Mucosa of gallbladder (tissue), 1 donor: Measurements from ENCODE around the gene OR51F1. TPM values are rescaled to one million over a fixed set of nuclear protein-coding genes. Genes with fewer than 3 reads are reported as not detected.
"Not testable (repeated sequence)": the region's sequence is repeated elsewhere in the genome, so short reads cannot be mapped to it uniquely, and the experiment has no call there.

ENCODE experiments used
- DNase-seq: peaks from one replicate; pipeline ENCODE4 v3.0.0-alpha.2; 2020; ENCODE audit warnings: low spot score
- total RNA-seq: library from RNA; stranded (reverse); gene quantifications from one replicate; pipeline ENCODE4 v1.2.1, GENCODE V29; 2021
- donor health status: DM: no; HTN: no; CAD: no.

Gene OR51F1, protein sequence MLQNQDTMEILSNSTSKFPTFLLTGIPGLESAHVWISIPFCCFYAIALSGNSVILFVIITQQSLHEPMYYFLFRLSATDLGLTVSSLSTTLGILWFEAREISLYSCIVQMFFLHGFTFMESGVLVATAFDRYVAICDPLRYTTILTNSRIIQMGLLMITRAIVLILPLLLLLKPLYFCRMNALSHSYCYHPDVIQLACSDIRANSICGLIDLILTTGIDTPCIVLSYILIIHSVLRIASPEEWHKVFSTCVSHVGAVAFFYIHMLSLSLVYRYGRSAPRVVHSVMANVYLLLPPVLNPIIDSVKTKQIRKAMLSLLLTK
- not detected for total RNA-seq

GRCh38 chr11:4769838-4770237 lies at the start of gene OR51F1:
TSS of gene OR51F1 (minus strand) at chr11:4769938. CDS start at chr11:4769938, 0 bp downstream.
- no peak for DNase-seq

- DNase-seq: no peak
Measured at GRCh38 chr11:4809246-4809645, 39.5 kb upstream of the OR51F1 start.

- DNase-seq: no peak
Measured at GRCh38 chr11:4808476-4808875, 38.7 kb upstream of the OR51F1 start.

DNA sequence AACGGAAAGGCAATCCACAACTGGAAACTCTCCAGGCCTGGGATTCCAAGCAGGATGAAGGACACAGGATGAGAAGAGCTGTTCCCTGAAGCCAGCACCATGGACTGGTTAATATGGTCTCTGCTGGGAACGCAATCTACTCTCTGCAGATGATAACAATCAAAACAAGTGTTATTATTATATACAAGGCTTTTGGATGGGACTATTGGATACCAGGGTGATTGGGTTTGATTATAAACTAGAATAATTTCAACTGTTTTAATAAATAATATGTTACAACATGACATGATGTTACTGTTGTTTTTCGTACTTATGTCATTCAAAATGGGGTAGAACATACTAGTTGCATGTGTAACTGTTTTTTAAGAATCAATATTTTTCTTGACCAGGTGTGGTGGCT lies 34.5 kb upstream of the OR51F1 start, which contains the start of gene OR52R1:
OR52R1 (minus strand) TSS at position 101 of the 400 bp plus-strand sequence; CDS start at position 101, 0 bp downstream.
- DNase-seq: no peak

GRCh38 chr11:4801316-4801715 lies 31.6 kb upstream of the OR51F1 start:
- DNase-seq: not testable (repeated sequence)

- no peak for DNase-seq
Measured at GRCh38 chr11:4798427-4799183, 28.9 kb upstream of the OR51F1 start.

GRCh38 chr11:4797206-4797605 lies 27.5 kb upstream of the OR51F1 start:
- DNase-seq: no peak

- DNase-seq: no peak
Measured at GRCh38 chr11:4782454-4782853, 12.7 kb upstream of the OR51F1 start.

DNA sequence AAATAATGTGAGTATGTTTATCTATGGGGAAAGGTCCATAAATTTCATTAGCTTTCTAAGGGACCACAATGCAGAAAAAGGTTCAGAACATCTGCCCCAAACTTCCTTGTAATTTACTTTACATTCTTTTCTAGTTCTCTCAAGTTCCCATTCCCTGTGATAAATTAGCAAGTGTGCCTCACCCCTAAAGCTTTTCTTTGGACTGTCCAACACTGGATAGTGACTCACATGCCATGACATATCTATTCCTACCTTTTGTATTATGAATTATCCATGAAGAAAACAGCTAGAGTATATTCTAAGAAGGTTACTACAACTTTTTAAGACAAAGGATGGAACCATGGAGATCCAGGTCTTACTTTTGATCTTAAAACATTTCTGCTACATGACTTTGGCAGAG lies 1.6 kb downstream of the OR51F1 start:
- DNase-seq: no peak

DNA sequence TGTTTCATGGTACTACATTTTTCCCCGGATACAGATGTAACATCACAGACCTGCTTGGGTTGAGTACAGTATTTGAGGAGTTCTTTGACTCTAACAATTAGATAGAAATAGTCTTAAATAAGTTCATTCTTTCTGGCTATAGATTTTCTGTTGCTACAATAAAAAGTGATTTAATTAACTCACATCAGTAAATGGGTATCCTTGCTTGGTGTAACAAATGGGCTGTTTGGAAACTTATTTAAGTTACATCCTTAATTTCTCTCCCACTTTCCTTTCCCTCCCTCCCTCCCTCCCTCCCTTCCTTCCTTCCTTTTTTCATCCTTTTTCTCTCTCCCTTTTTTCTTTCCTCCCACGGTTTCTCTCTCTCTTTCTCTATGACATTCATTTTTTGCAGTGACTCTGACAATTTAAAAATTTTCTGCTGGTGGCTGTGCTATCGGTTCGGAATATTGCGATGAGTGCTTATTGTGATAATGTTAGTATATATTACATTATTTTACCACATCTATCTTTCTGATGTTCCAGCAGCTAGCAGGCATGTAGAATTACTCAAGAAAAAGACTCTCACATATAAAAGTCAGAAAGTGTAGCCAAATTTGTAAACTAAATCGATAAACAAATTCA lies 3.2 kb downstream of the OR51F1 start:
- DNase-seq: no peak

DNA sequence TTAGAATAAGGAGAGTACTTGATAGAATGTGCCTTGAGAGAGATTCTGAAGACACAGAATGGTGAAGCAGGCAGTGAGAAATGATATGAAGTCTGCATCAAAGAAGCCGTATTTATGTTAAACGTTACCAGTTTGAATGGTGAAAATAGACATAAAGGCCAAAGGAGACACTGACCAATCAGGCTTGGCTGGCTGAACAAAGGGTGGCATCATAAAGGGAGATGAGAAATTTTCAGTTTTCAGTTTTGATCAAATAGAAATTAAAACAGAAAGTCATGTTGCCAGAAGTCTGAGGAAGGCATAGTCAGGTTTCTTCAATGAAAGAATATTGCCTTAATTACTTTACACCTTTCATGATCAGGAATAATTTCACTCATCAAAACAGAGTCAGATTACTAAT lies 6.6 kb downstream of the OR51F1 start:
- DNase-seq: no peak

GRCh38 chr11:4751201-4751600 lies 18.5 kb downstream of the OR51F1 start:
- DNase-seq: no peak

DNA sequence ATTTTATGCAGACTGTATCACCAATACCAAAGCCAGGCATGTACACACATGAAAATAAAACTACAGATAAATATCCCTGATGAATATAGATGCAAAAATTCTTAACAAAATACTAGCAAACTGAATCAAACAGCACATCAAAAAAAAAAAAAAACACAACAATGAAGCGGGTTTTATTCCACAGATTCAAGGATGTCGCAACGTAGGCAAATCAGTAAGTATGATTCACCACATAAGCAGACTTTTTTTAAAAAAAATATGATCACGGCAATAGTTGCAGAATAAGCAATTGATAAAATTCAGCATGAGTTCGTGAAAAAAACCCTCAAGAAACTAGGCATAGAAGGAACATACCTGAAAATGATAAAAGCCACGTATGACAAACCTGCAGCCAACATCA lies 21.3 kb downstream of the OR51F1 start:
- DNase-seq: no peak

- DNase-seq: no peak
Measured at GRCh38 chr11:4740735-4741134, 29.0 kb downstream of the OR51F1 start.

GRCh38 chr11:4727171-4727570 lies 42.6 kb downstream of the OR51F1 start:
- DNase-seq: no peak

- DNase-seq: not testable (repeated sequence)
Measured at GRCh38 chr11:4722616-4723534, 46.9 kb downstream of the OR51F1 start.

Other genes with a start within 250 kb of the OR51F1 start
- not detected for gene OR52M1, start 224.7 kb downstream of the OR51F1 start, total RNA-seq
- gene OR52I2, start 188.2 kb downstream of the OR51F1 start, total RNA-seq: not detected
- gene OR52I1, start 175.9 kb downstream of the OR51F1 start, total RNA-seq: not detected
- gene TRIM68, start 161.7 kb downstream of the OR51F1 start, total RNA-seq: 24.6 TPM
- not detected for gene OR51D1, start 132.5 kb downstream of the OR51F1 start, total RNA-seq
- 0.37 TPM for gene OR51E1, start 126.0 kb downstream of the OR51F1 start, total RNA-seq
- gene OR51E2, start 72.1 kb downstream of the OR51F1 start, total RNA-seq: 0.63 TPM
- not detected for gene MMP26, start 65.2 kb downstream of the OR51F1 start, total RNA-seq
- gene OR52R1, start 34.4 kb upstream of the OR51F1 start, total RNA-seq: not detected
- gene OR51F2, start 51.4 kb upstream of the OR51F1 start, total RNA-seq: not detected
- gene OR51S1, start 79.3 kb upstream of the OR51F1 start, total RNA-seq: not detected
- not detected for gene OR51T1, start 112.0 kb upstream of the OR51F1 start, total RNA-seq
- not detected for gene OR51A7, start 133.8 kb upstream of the OR51F1 start, total RNA-seq
- gene OR51G2, start 149.4 kb upstream of the OR51F1 start, total RNA-seq: not detected
- not detected for gene OR51G1, start 154.4 kb upstream of the OR51F1 start, total RNA-seq
- gene OR51A4, start 177.7 kb upstream of the OR51F1 start, total RNA-seq: not detected
- gene OR51A2, start 185.8 kb upstream of the OR51F1 start, total RNA-seq: not detected
- not detected for gene OR51L1, start 224.9 kb upstream of the OR51F1 start, total RNA-seq